Erythroblast (primary cell): ENCODE results near the gene SPATA19.

Experiments
- GATA1 ChIP-seq: IDR thresholded peaks from 2 replicates; pipeline ENCODE4 v1.6.1; 2011; ENCODE audit warnings: low read depth, mild to moderate bottlenecking, control low read depth, low read length, moderate library complexity
- POLR2A ChIP-seq: IDR thresholded peaks from 2 replicates; pipeline ENCODE4 v1.6.1; 2011; ENCODE audit warnings: mild to moderate bottlenecking, low read length

GRCh38 chr11:133826866-133827265 lies 18.4 kb downstream of the SPATA19 start:
- no peak for TF ChIP-seq POLR2A
- TF ChIP-seq GATA1, result no peak
